HG03354 (cell line): ENCODE results near the gene DKC1.

Experiments
- ATAC-seq: cut with Tn5 transposase; IDR thresholded peaks from one replicate; pipeline ENCODE4 v1.9.1; 2021; ENCODE audit warnings: mild to moderate bottlenecking; ENCODE audit not compliant: unreplicated experiment, poor library complexity, severe bottlenecking

DKC1 gene

GRCh38 chrX:154762537-154763296 is at the start of gene DKC1:
DKC1 (plus strand) TSS chrX:154762864; CDS start chrX:154762966, 102 bp downstream.
- peak; percentile 88 for ATAC-seq

- ATAC-seq: peak; percentile 63
Measured at GRCh38 chrX:154714925-154715324, 47.7 kb upstream of the DKC1 start.

- no peak for ATAC-seq
Measured at GRCh38 chrX:154715825-154716224, 46.8 kb upstream of the DKC1 start.

GRCh38 chrX:154717824-154718223 is 44.8 kb upstream of the DKC1 start:
- no peak for ATAC-seq

GRCh38 chrX:154718616-154719015 is 44.0 kb upstream of the DKC1 start:
- no peak for ATAC-seq

- no peak for ATAC-seq
Measured at GRCh38 chrX:154719132-154719675, 43.5 kb upstream of the DKC1 start.

- no peak for ATAC-seq
Measured at GRCh38 chrX:154720067-154720466, 42.6 kb upstream of the DKC1 start.

GRCh38 chrX:154721155-154721554 is 41.5 kb upstream of the DKC1 start:
- no peak for ATAC-seq

DNA sequence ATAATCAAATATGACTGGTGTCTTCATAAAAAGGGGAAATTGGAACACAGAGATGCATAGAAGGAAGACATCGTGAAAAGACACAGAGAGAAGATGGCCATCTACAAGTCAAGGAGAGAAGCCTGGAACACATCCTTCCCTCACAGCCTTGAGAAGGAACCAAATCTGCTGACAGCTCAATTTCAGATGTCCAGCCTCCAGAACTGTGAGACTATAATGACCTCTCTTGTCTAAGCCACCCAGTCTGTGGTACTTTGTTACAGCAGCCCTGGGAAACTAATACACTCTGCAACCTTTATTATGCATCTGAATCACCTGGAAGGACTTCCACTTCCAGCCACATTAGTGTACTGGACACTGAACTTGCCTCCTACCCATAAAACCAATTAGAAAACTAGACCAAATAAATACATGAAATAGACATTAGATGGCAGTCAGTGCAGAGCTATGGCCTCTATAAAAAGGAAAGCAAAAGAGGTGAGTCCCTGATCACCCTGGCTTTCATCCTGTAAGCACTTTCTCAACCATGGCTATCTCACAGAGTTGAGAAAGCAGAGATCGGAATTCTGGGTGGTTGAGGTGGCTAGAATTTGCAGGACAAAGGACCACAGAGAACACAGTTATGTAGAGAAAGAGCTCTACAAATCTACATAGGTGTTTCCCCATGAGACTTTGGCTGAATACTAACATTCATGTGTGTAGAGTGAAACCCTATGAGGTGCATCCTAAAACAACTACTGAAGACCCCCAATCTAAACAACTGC is 37.5 kb upstream of the DKC1 start:
- ATAC-seq: no peak

DNA sequence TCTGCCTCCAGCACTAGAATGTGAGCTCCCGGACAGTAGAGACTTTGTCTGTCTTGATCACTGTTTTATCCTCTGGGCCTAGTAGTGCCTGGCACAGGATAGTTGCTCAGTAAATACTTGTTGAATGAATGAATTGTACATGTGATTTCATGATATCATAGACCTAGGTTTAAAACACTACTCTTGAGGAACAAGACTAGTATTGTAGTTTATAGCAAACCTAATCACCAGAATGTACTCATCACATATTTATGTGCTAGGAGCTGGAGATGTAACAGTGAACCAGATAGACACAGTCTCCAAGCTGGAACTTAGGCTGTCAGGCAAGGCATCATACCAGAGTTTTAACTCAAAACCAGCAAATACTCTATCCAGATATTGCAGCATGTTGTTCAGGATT is 35.2 kb upstream of the DKC1 start:
- no peak for ATAC-seq

DNA sequence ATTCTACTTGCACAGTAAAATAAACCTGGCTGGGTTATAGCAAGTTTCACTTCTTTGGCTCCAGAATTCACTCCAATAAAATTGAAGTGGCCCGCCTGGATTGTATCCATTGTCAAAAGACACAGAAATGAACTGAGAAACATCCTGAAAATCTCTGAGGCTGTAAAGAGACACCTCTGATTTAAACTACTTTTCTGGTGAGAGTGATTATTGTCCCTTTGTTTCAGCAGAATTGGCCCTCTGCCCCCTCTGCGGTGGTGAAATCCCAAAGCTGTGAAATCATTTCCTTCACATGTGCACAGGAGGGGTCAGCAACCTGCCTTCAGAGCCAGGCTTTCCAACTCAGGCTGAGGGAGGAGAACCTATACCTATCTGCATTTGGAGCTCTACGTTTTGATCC is 34.8 kb upstream of the DKC1 start:
- no peak for ATAC-seq

DNA sequence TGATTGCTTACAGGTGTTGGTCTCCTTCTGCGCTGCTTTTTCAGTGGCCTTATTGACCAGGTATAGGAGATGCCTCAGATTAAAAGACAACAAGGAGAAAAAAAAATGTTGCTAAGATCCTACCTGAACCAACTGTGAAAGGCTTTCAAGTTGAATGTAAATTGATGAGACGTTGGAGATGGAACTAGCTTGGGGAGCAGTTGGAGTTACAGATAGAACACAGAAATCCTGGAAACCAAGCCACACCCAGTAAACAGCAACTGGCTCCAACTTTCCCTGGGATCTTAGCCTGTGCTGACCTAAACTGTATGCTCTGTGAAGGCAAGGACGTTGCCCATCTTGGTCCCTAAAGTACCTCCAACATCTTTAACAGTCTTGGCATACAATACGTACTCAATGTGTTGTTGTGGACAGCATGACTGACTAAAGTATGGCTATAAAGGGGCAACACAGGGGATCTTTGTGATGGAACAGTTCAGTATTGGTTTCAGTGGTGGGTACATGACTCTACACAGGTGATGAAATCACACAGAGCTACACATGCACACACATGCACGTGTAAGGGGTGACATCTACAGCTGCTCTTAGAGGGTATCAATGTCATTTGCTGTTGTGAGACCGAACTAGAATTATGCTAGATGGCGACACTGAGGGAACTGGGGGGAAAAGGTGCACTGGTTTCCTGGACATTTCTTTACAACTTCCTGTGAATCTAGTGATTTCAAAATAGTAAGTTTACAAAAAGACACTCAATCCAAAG is 34.1 kb upstream of the DKC1 start:
- no peak for ATAC-seq

DNA sequence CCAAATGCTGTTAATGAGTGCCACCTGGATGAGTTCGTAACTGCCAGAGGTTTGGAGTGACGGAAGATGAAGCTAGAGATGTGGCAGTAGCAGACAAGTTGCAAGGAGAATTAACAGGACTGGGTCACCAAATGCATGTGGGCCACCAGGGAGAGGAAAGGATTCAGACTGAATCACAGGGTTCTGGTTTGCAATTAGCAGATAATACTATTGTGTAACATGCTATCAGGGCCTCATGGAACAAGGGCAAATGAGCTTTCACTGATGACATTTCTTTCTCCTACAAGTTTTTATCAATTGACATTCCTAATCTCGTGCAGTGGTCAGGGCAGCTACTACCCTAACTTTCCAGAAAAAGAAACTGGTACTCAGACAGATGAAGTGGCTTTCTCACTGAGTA is 33.2 kb upstream of the DKC1 start:
- ATAC-seq: no peak

GRCh38 chrX:154730253-154730891 is 32.3 kb upstream of the DKC1 start:
- ATAC-seq: no peak

DNA sequence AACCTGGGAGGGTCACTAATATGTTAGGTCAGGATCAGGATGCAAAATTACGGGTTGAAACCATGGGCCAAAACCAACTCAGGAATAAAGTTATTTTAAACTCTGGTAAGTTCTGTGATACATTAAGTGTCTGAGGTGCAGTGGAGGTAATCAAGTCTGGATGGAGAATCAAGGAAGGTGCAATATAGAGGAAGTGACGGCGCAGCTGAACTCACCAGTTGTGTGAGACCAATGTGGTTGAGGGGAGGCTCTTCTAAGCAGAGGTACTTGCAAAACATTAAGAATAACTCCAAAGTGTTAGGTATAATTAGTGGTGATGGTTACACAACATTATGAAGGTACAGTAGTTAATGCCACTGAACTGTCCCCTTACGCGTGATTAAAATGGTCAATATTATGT is 31.5 kb upstream of the DKC1 start:
- no peak for ATAC-seq

GRCh38 chrX:154731881-154732280 is 30.8 kb upstream of the DKC1 start:
- ATAC-seq: no peak

- ATAC-seq: no peak
Measured at GRCh38 chrX:154732421-154733065, 30.1 kb upstream of the DKC1 start.

GRCh38 chrX:154733066-154733425 is 29.6 kb upstream of the DKC1 start:
- ATAC-seq: no peak

DNA sequence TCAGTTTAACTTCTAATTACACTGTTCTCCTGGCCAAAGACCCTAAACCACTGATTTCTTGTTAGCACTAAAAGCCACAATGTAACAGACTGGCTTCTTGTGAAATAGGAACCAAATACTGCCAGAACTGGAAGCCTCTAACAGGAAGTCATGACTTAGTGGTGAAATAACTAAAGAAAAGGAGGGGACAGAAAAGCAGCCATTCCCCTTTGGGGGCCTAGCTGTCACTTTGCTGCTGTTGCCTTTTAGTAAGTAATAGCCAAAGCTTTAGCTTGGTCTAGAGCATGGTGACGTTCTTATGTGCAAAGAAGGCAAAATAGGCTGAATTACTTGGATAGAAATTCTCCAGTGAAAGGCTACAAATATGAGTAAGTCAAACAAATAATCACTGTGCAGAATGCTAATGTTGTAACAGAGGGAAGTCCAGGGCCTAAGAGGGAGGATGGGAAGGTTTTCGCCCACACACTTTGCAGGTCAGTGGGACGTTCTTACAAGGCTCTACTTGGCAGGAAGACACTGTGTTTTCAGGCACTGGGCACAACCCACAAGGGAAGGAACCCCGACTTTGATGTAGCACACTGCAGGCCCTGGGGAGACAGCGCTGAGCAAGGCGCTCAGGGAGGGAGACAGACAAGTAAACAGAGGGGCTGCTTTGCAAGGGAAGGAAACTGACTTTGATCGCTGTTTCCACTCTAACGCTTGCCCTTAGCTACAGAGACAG is 28.4 kb upstream of the DKC1 start:
- no peak for ATAC-seq
